GM10847 (cell line): ENCODE results near the gene PPP1R9A.

Source experiments
- POLR2A ChIP-seq: IDR thresholded peaks from 2 replicates; pipeline ENCODE4 v1.6.1; 2011; ENCODE audit not compliant: insufficient read length; ENCODE audit errors: extremely low read depth

PPP1R9A gene

DNA sequence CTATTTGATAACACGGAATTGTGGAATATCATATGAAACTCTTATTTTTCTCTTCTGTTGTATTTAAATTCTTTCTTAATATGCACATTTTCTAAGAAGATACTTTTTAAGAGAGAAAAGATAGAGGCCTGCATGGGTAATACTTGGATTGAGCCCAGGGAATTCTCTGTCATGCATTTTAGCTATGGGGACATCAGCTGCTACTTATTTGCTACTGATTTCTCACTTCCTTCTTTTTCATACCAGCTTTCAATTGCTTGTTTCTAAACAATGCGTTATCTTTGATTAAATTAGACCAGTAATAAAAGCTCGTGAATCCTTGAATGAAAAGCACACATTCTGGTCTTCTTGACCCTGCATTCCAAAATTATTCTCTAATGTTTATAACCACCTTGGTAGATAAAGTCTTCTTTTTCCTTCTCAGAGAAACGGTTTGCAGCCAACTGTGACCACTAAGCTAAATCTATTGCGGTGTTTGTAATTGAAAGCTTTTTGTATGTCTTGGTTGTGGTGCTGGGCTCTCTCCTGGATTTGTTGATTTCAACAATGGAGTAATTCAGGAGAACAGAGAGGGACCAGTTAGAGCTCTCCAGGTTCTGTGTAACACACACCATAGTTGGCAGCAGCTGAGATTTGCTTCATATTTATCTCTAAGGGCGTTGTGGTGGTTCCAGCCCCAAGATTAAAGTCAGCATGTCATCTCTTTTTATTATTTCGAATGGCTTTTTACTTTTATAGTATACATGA is 139.3 kb downstream of the PPP1R9A start:
- no peak for TF ChIP-seq POLR2A

DNA sequence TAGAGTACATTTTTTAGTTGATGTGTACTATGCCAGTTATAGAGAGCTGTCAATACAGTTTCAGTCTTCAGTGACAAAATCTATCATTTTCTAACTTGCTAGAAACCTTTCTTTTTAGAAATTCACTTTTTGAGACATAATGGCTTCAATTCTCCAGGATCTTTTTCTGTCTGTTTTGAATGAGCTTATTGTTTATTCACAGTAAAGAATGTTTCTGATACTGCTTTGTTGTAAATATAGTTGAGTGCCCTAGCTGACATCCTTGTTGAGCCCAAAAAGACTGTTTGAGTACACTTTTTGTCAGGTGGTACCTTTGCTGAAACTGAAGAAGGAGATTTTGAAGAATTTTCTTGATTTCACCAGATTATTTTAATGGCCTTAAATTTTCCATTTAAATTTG is 139.9 kb downstream of the PPP1R9A start:
- TF ChIP-seq POLR2A: no peak

DNA sequence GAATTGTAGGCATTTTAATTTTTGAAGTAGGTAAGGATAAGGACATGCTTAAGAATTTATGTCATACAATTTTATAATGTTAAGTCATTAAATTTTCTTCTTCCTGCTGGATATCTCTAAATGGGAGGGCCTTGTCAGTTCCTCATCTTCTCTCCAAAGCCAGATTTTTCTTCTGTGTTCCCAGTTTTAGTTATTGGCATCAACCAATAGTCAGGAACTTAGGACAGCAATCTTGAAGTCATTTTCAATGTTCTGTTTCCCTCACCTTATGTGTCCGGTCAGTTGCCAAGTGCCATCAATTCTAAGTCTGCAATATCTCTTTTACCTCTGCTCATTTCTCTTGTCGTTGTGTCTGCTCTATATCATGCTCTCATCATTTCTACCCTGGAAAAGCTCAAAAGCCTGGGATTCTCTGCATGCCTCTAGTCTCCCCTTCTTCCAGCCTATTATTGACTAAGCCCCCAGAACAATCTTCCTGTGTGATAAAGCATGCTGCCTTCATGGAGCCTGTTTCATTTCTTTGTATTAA is 145.2 kb downstream of the PPP1R9A start:
- no peak for TF ChIP-seq POLR2A

DNA sequence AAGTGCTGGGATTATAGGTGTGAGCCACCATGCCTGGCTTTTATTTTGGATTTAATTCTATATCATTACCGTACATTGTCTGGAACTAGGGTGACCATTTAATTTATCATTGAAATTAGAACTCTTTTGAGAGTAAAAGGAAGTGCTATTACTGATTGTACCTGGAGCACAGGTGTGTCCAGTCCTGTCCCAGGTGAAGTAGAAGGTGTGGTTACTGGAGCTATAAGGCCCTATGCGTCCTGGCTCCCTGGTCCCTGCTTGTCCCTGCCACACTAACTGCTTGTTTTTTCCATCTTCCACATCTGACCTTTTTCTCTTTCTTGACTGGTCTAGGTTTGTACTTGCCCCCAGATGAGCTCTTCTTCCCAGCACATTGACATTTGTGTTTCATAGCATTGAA is 147.0 kb downstream of the PPP1R9A start:
- no peak for TF ChIP-seq POLR2A

DNA sequence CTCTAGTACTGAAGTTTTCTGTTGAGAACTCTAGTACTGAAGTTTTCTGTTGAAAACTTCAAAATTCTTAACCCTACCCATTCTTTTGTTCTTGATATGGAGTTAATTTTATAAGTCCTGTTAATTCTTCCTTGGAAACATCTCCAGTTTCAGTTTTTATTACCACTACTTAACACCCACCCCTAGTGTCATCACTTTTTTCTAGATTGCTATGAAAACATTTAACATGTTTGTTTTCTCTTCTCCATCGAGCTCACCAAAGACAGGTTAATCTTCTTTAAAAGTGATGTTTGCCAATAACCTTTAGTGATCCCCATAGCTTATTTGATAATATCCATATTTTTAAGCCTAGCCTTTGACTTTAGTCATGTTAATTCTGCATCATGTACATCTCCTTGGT is 147.9 kb downstream of the PPP1R9A start:
- no peak for TF ChIP-seq POLR2A

DNA sequence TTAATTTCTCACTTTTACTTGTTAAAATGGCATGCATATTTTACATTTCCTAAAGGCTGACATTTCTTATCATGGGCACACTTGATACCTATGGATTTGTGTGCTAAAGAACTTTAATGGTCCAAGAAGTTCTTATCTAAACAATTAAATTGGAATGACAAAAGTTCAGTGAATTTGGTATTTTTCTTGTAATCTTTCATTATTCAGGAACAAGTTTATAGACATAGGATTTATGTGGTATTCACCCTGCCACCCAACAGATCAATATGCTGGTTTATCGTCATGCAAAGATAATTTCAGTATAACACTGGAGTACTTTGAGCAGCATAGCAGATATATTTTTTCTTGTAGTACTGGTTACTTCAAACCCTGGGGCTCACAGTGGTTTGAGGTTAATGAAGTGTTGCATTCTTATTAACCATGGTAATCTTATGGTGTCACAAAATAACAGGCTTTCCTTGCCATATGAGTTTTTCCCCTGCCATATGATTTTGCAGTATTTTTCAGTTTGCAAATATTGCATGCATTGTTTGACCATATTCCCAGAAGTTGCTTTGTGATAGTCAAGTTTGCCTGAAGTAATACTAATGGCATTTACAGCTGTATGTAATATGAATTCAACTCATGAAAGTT is 148.8 kb downstream of the PPP1R9A start:
- TF ChIP-seq POLR2A: no peak

DNA sequence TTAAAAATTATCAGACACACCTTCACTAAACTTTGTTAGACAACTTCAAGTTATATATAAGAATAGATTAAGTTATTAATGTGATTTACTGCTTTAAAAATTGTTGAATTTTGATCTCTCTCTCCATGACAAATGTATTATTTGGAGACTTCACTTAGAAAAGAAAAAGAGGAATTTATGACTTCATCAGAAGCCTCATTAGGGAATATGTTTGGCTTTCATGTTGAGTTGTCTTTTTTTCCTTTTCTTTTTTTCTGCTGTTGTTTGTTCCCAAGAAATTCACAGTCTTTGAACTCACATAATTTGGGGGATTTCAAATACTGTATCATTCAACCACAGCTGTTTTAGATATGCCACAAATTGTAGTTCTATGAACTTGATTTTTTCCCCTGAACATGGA is 149.5 kb downstream of the PPP1R9A start:
- no peak for TF ChIP-seq POLR2A

DNA sequence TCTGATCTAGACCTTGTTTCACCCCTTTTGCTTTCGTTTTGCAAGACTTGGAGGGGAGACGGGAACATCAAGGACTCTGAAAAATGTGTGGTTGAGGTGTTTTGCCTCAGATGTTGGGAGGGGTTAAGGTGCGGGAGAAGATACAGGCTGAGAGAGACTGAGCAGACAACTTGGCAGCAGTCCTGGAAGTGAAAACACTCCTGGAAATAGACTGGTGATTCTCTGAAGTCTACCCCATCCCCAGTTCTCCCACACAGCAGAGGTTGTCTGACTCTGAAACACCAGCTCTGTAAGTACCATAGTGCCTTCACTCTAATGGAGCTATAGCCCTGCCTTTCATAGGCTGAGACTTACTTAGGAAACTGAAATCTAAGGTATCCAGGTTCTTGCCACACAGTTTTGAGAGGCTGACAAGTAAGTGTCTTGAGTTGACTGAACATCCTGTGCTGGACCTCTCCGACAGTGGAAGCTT is 152.5 kb downstream of the PPP1R9A start:
- TF ChIP-seq POLR2A: no peak

DNA sequence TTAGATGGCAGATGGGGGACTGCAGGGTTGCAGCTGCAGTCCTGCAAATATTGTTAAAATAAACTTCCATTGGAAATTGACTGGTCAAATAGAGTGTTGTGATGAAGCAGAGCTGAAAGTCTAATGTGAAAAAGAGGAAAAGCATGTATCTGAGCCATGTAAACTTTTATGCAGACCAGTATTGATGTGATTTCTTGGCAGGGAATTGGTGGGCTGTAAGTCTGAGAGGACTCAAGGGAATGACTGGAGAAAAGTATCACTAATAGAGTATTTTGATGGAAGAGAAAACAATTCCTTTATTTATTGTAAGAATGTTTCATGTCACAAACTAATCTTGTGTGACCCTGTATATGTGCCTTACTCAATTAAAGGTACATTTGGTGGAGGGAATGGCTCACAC is 155.5 kb downstream of the PPP1R9A start:
- no peak for TF ChIP-seq POLR2A

DNA sequence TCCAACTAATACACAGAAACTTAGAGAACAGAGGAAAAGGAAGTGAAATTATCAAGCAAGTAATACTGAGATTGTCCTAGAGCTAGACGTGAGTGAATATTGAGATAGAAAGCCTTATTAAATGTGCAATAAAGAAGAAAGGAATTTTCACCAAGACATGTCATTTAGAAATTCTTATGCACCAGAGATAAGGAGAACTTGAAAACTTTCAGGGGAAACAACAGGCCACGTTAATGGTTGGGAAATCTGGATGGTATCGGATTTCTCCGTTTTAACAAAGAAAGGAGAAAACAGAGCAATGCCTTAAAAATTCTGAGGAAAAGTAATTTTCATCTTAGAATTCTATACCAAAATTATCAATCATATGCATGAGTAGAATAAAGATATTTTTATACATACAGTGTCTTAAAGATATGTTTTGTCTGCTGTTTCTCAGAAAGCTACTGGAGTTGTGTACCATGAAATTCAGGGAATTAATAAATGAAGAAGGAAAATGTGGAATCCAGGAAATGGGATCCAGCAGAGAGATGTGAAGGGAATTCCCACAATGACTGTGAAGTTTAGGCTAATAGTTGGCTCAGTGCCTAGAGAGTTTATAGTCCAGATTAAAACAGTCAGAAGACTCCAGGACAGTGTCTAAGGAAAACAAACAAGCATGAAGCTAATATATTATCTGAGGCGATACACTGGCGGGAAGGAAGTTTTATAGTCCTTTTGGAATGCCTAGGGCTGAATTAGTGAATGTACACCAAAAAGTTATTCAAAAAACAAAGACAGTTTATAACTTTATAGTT is 159.5 kb downstream of the PPP1R9A start:
- TF ChIP-seq POLR2A: no peak

DNA sequence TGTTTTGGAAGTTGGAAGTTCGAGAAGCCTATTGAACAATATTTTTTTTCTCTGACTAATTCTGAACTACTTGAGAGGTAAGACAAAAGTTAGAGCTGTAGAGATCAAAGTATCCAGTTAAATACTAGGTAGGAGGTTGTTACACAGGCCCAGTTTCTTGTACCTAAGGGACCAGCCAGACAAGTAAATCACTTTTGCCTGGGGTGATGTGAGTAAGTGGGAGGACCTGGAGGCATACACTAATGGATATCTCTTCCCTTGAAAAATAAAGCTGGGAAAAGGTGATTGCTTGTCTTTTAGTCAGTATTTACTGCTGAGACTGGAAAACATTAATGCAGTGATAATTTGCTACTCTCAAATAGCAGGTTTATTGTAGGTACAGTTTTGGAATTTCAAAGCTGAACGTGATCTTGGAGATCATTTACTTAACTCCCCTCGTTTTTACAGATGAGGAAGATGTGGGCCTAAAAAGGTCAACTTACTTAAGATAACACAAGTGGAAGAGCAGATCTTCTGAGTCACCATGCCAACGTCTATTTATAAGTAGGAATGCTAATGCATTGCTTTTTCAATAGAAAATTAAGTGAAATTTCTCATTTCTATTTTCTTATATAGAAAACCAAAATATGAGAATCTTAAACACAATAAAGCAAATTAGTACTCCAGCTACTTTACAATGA is 181.3 kb downstream of the PPP1R9A start:
- TF ChIP-seq POLR2A: no peak

DNA sequence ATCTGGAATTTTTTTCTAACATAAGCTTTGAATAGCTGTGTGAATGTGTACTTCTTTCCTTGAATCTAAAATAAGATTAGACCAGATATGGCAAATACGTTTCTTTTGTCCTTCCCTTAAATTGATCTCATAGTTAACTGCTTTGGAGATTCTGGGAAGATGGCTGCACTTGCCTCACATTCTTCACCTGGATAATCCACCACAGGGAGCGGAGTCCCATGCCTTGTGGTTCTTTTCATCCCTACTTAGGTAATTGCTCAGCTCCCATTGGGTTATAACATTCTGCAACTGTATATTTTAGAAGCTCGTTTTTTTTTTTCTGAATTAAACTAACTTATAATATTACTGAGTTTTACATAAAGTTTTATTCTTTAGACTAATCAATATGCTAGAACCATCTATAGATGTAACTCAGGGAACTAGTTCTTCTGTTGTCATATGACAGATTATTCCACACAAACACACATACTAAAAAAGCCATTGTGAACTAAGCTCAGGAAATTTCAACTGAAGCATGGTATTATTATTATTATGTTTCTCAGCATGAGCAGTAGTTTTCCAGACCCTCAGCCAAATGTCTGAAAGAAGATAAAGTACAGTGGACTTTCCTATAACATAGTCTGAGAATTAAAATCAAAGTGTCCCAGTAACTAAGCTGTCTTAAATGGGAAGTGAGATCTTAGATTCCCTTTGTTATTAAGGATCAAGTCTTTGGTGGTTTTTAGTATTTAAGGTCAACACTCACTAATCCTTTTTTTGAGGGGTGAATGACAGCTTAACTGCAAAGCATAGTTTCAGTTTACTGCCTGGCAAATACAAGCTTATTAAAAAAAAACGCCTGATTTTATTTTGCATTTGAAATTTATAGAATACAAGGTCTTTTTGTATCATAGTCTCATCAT is 182.3 kb downstream of the PPP1R9A start:
- TF ChIP-seq POLR2A: no peak

DNA sequence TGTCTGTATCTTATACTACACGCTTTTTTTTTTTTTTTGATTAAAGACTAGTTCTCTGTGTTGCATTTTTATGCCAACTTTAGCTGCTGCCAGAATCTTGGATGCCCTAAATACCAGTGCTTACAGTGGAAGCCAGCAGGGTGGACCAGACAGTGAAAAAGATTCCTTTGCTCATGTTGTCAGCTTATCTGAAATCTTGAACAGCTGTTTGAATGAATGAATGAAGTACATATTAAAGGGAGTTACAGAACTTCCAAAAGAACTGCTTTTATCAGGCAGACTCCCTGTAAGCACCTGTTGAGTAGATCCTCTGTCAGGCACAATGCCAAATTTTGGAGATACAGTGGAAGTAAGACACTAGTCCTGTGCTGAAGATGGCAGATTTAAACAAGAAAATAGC is 184.9 kb downstream of the PPP1R9A start:
- no peak for TF ChIP-seq POLR2A
